Brain pericyte (primary cell): ENCODE data around the gene BRD4.
"Not testable (repeated sequence)": the region's sequence is repeated elsewhere in the genome, so short reads cannot be mapped to it uniquely, and the experiment has no call there.

ENCODE experiments used
- DNase-seq: peaks from one replicate; pipeline ENCODE4 v3.0.0-alpha.2; 2012; ENCODE audit warnings: low read depth, low spot score

Gene BRD4

GRCh38 chr19:15332311-15332996 lies at the start of gene BRD4:
Gene BRD4, minus strand, starts transcription at chr19:15332539. Its CDS starts 59,440 bp downstream, at chr19:15273099.
- DNase-seq: no peak

- no peak for DNase-seq
These were observed 49.5 kb upstream of the BRD4 start for GRCh38 chr19:15381864-15382263.

- no peak for DNase-seq
These were observed 49.1 kb upstream of the BRD4 start for GRCh38 chr19:15381429-15381828.

- no peak for DNase-seq
These were observed 47.8 kb upstream of the BRD4 start for GRCh38 chr19:15379999-15380647.

- peak; percentile 97 for DNase-seq
These were observed 47.0 kb upstream of the BRD4 start, which contains the start of gene AKAP8 for GRCh38 chr19:15379083-15379998. Gene AKAP8, minus strand, starts transcription at chr19:15379787. Its CDS starts 56 bp downstream, at chr19:15379731.

GRCh38 chr19:15378534-15379082 lies 46.3 kb upstream of the BRD4 start:
- DNase-seq: no peak

GRCh38 chr19:15374796-15375440 lies 42.6 kb upstream of the BRD4 start:
- no peak for DNase-seq

GRCh38 chr19:15374105-15374651 lies 41.8 kb upstream of the BRD4 start:
- DNase-seq: no peak

GRCh38 chr19:15373644-15374043 lies 41.3 kb upstream of the BRD4 start:
- DNase-seq: no peak

GRCh38 chr19:15372891-15373301 lies 40.6 kb upstream of the BRD4 start:
- DNase-seq: no peak

GRCh38 chr19:15372470-15372869 lies 40.1 kb upstream of the BRD4 start:
- no peak for DNase-seq

GRCh38 chr19:15371786-15372380 lies 39.5 kb upstream of the BRD4 start:
- no peak for DNase-seq

- DNase-seq: no peak
These were observed 38.8 kb upstream of the BRD4 start for GRCh38 chr19:15371119-15371518.

- no peak for DNase-seq
These were observed 37.2 kb upstream of the BRD4 start for GRCh38 chr19:15369594-15369891.

GRCh38 chr19:15368798-15369593 lies 36.7 kb upstream of the BRD4 start:
- DNase-seq: no peak

GRCh38 chr19:15368051-15368632 lies 35.8 kb upstream of the BRD4 start:
- no peak for DNase-seq

GRCh38 chr19:15367439-15367838 lies 35.1 kb upstream of the BRD4 start:
- no peak for DNase-seq

GRCh38 chr19:15365264-15365663 lies 32.9 kb upstream of the BRD4 start:
- DNase-seq: no peak

- DNase-seq: not testable (repeated sequence)
These were observed 31.5 kb upstream of the BRD4 start for GRCh38 chr19:15363791-15364190.

- not testable (repeated sequence) for DNase-seq
These were observed 30.7 kb upstream of the BRD4 start for GRCh38 chr19:15363048-15363447.
